ENCODE data around the gene LSM12. TPM values are rescaled to one million over a fixed set of nuclear protein-coding genes. Genes with fewer than 3 reads are reported as not detected.

Gene LSM12
- polyA plus RNA-seq, 3 donors: 24.7 to 65.8 (median 64.4) TPM

DNA sequence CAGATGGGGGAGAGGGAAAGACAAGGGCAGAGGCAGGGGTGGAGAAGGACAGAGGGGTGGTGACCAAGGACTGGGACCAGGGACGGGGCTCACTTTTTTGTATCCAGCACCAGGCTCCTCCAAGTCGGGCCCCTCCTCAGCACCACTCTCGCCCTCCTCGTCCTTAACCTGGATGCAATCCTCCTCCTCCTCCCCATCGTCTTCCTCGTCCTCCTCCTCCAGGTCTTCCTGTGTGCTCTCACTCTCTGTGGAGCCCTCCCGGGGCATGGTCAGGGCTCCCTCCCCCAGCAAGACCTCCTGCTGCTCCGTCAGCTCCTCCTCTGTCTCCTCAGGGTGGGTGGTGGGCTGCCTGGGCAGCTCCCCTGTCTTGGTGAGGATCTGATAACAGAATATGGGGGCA is 20.8 kb upstream of the LSM12 start:
- intact Hi-C loops (cut with micrococcal nuclease): no loop called here
- H3K27ac Mint-ChIP-seq: no peak overlapping the region
- Histone ChIP-seq H4K20me1 (ENCODE audit: insufficient read depth, low read length) (no peaks in the 10 kb centered on the region), H3K4me1 (ENCODE audit: control insufficient read depth in 1 of 2, insufficient read depth in 2 of 2, low read length in 2 of 2) (no peaks in the 10 kb centered on the region), H3K36me3 (replicated peaks in 1 of 2; ENCODE audit: control insufficient read depth in 1 of 2, insufficient read depth in 2 of 2, low read length in 2 of 2) (peaks cover 64 to 81% of the 10 kb centered on the region in 2 donors), H3K9me3 (replicated peaks in 1 of 2; ENCODE audit: control insufficient read depth in 1 of 2, insufficient read depth in 1 of 2, low read length in 2 of 2) (no peaks in the 10 kb centered on the region), H3K4me3 (replicated peaks in 1 of 3; ENCODE audit: low read depth in 2 of 3, low read length in 3 of 3) (no peak overlapping the region), H3K27me3 (ENCODE audit: control insufficient read depth in 2 of 2, insufficient read depth in 2 of 2, low read length in 2 of 2) (no peaks in the 10 kb centered on the region), H3K79me2 (ENCODE audit: insufficient read depth, low read length) (no peaks in the 10 kb centered on the region), H2AFZ (ENCODE audit: insufficient read depth, low read depth, low read length, poor library complexity, severe bottlenecking) (no peak overlapping the region), H3K9ac (ENCODE audit: insufficient read depth, low read length, poor library complexity, severe bottlenecking) (no peak overlapping the region), H3K4me2 (replicated peaks; ENCODE audit: extremely low read depth, low read length, poor library complexity, severe bottlenecking) (no peak overlapping the region), H3K27ac (ENCODE audit: low read depth in 1 of 2, low read length in 2 of 2) (no peak overlapping the region)
- no CpG with 5 or more reads among the region's 8 CpGs for WGBS (ENCODE audit: insufficient coverage)
- peaks cover 66 to 93% of the 10 kb centered on the region in 2 donors for H3K36me3 Mint-ChIP-seq
- peaks cover 0 to 3% (median 0%) of the 10 kb centered on the region in 7 donors for H3K9me3 Mint-ChIP-seq
- DNase-seq: no peak
- no peak overlapping the region for H3K4me3 Mint-ChIP-seq
- TF ChIP-seq, protein P1, sequence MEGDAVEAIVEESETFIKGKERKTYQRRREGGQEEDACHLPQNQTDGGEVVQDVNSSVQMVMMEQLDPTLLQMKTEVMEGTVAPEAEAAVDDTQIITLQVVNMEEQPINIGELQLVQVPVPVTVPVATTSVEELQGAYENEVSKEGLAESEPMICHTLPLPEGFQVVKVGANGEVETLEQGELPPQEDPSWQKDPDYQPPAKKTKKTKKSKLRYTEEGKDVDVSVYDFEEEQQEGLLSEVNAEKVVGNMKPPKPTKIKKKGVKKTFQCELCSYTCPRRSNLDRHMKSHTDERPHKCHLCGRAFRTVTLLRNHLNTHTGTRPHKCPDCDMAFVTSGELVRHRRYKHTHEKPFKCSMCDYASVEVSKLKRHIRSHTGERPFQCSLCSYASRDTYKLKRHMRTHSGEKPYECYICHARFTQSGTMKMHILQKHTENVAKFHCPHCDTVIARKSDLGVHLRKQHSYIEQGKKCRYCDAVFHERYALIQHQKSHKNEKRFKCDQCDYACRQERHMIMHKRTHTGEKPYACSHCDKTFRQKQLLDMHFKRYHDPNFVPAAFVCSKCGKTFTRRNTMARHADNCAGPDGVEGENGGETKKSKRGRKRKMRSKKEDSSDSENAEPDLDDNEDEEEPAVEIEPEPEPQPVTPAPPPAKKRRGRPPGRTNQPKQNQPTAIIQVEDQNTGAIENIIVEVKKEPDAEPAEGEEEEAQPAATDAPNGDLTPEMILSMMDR (IDR thresholded peaks at IDR 0.05): no peak
- H3K4me1 Mint-ChIP-seq: no peaks in the 10 kb centered on the region
- H3K27me3 Mint-ChIP-seq (ENCODE audit: low read depth in 3 of 3): peaks cover 0 to 5% (median 0%) of the 10 kb centered on the region in 3 donors

DNA sequence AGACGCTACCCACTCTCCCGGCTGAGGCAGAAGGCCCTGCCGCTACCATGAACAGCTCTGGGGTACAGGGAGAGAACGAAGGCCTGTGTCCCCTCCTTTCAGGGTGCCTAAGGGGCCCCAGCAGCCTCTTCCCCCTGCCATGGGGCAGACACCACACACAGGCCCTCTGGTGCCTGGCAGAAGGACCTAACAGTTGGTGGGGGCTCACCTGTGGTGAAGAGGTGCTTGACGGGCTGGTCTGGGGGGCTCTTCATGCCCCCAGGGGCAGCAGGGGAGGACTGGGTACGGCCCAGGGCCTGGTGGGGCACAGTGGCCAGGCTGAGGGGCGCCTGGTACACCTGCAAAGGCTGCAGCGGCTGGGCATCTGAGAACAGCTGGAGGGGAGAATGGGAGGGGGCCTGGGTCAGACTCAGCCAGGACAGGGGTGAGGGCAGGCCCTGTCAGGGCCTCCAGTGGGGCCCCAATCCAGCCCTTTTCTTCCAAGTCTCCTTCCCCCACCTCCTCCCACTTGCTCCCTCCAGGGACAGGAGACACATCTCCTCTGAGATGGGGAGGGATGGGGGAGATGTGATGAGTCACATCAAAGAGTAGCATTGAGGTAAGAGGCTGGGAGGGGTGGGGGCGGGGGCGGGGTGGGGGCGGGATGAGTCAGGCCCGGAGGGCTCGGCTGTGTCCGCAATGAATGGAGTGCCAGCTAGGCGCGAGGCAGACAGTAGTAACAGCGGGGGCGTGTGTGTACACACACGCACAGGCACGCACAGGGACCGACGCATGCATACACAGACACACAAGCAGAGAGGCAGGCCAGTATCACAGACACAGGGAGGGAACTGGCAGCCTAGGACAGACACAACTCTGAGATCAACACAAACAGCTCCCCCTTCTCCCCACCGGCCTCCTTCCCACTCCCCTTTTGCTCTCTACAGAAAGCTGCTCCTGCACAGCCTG is 20.2 kb upstream of the LSM12 start:
- Histone ChIP-seq H3K27me3 (ENCODE audit: control insufficient read depth in 2 of 2, insufficient read depth in 2 of 2, low read length in 2 of 2) (no peaks in the 10 kb centered on the region), H3K4me1 (ENCODE audit: control insufficient read depth in 1 of 2, insufficient read depth in 2 of 2, low read length in 2 of 2) (no peaks in the 10 kb centered on the region), H3K27ac (ENCODE audit: low read depth in 1 of 2, low read length in 2 of 2) (no peak overlapping the region), H3K4me2 (replicated peaks; ENCODE audit: extremely low read depth, low read length, poor library complexity, severe bottlenecking) (no peak overlapping the region), H3K9ac (ENCODE audit: insufficient read depth, low read length, poor library complexity, severe bottlenecking) (no peak overlapping the region), H3K36me3 (replicated peaks in 1 of 2; ENCODE audit: control insufficient read depth in 1 of 2, insufficient read depth in 2 of 2, low read length in 2 of 2) (peaks cover 64 to 81% of the 10 kb centered on the region in 2 donors), H3K79me2 (ENCODE audit: insufficient read depth, low read length) (no peaks in the 10 kb centered on the region), H3K9me3 (replicated peaks in 1 of 2; ENCODE audit: control insufficient read depth in 1 of 2, insufficient read depth in 1 of 2, low read length in 2 of 2) (no peaks in the 10 kb centered on the region), H2AFZ (ENCODE audit: insufficient read depth, low read depth, low read length, poor library complexity, severe bottlenecking) (no peak overlapping the region), H3K4me3 (replicated peaks in 1 of 3; ENCODE audit: low read depth in 2 of 3, low read length in 3 of 3) (no peak overlapping the region), H4K20me1 (ENCODE audit: insufficient read depth, low read length) (no peaks in the 10 kb centered on the region)
- DNase-seq: no peak
- TF ChIP-seq, protein P1 (IDR thresholded peaks at IDR 0.05): no peak
- no peak overlapping the region for H3K4me3 Mint-ChIP-seq
- peaks cover 64 to 93% of the 10 kb centered on the region in 2 donors for H3K36me3 Mint-ChIP-seq
- no peaks in the 10 kb centered on the region for H3K4me1 Mint-ChIP-seq
- H3K27ac Mint-ChIP-seq: peak overlapping the region in 2 of 7 donors; percentile 79 to 85
- WGBS (ENCODE audit: insufficient coverage): 94% methylated on average over 11 of the region's 23 CpGs
- intact Hi-C loops (cut with micrococcal nuclease): no loop called here
- peaks cover 0 to 5% (median 0%) of the 10 kb centered on the region in 3 donors for H3K27me3 Mint-ChIP-seq (ENCODE audit: low read depth in 3 of 3)
- H3K9me3 Mint-ChIP-seq: peaks cover 0 to 3% (median 0%) of the 10 kb centered on the region in 7 donors
